Panc1 (cell line): ENCODE results near the gene SCUBE3.

Source experiments
- POLR2AphosphoS5 ChIP-seq: IDR thresholded peaks from 2 replicates; pipeline ENCODE4 v1.6.1; 2012; ENCODE audit warnings: mild to moderate bottlenecking, low read depth, low read length, moderate library complexity
- TF ChIP-seq, protein P1 (sequence below): fragments of 450-650 bp; IDR thresholded peaks from 2 replicates; pipeline ENCODE4 v1.5.1; 2017; ENCODE audit warnings: mild to moderate bottlenecking
- TF ChIP-seq, protein P2 (sequence below), 2 experiments: IDR thresholded peaks; 2 replicates each; pipeline ENCODE4 v1.6.1; 2011 to 2012; ENCODE audit warnings: low read depth in 2 of 2, control low read depth in 1 of 2, low read length in 1 of 2, mild to moderate bottlenecking in 1 of 2, moderate library complexity in 1 of 2; ENCODE audit not compliant: insufficient read depth in 1 of 2

DNA sequence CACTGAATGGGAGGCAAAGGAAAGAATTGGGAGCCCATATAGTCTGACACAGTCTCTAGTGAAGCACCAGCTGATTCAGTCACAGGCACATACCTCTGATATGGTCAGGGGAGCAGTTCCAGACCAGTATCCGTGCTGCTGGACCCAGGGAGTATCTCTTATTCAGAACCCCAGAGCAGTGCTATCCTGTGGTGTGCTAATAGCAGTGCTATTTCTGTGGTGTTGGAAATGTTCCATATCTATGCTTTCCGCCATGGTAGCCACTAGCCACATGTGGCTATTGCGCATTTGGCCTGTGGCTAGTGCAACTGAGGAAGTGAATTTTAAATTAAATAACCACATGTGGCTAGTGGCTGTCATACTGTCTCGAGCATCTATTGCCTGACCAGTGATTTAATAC lies 11.0 kb downstream of the SCUBE3 start:
- TF ChIP-seq, protein P1, sequence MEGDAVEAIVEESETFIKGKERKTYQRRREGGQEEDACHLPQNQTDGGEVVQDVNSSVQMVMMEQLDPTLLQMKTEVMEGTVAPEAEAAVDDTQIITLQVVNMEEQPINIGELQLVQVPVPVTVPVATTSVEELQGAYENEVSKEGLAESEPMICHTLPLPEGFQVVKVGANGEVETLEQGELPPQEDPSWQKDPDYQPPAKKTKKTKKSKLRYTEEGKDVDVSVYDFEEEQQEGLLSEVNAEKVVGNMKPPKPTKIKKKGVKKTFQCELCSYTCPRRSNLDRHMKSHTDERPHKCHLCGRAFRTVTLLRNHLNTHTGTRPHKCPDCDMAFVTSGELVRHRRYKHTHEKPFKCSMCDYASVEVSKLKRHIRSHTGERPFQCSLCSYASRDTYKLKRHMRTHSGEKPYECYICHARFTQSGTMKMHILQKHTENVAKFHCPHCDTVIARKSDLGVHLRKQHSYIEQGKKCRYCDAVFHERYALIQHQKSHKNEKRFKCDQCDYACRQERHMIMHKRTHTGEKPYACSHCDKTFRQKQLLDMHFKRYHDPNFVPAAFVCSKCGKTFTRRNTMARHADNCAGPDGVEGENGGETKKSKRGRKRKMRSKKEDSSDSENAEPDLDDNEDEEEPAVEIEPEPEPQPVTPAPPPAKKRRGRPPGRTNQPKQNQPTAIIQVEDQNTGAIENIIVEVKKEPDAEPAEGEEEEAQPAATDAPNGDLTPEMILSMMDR, result no peak
- TF ChIP-seq, protein P2, sequence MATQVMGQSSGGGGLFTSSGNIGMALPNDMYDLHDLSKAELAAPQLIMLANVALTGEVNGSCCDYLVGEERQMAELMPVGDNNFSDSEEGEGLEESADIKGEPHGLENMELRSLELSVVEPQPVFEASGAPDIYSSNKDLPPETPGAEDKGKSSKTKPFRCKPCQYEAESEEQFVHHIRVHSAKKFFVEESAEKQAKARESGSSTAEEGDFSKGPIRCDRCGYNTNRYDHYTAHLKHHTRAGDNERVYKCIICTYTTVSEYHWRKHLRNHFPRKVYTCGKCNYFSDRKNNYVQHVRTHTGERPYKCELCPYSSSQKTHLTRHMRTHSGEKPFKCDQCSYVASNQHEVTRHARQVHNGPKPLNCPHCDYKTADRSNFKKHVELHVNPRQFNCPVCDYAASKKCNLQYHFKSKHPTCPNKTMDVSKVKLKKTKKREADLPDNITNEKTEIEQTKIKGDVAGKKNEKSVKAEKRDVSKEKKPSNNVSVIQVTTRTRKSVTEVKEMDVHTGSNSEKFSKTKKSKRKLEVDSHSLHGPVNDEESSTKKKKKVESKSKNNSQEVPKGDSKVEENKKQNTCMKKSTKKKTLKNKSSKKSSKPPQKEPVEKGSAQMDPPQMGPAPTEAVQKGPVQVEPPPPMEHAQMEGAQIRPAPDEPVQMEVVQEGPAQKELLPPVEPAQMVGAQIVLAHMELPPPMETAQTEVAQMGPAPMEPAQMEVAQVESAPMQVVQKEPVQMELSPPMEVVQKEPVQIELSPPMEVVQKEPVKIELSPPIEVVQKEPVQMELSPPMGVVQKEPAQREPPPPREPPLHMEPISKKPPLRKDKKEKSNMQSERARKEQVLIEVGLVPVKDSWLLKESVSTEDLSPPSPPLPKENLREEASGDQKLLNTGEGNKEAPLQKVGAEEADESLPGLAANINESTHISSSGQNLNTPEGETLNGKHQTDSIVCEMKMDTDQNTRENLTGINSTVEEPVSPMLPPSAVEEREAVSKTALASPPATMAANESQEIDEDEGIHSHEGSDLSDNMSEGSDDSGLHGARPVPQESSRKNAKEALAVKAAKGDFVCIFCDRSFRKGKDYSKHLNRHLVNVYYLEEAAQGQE (IDR thresholded peaks at IDR 0.05; ENCODE audit: insufficient read depth in 1 of 2, low read depth in 2 of 2, low read length in 1 of 2), result no peak
- TF ChIP-seq POLR2AphosphoS5, result no peak
